Measurements from ENCODE around the gene PHF13. TPM values are rescaled to one million over a fixed set of nuclear protein-coding genes. Genes with fewer than 3 reads are reported as not detected.

The PHF13 gene
- total and polyA plus RNA-seq, 2 donors (not counting 3 experiments of a cell fraction or from before 2014, with no cell fraction given), result 5.6 to 18.6 TPM

DNA sequence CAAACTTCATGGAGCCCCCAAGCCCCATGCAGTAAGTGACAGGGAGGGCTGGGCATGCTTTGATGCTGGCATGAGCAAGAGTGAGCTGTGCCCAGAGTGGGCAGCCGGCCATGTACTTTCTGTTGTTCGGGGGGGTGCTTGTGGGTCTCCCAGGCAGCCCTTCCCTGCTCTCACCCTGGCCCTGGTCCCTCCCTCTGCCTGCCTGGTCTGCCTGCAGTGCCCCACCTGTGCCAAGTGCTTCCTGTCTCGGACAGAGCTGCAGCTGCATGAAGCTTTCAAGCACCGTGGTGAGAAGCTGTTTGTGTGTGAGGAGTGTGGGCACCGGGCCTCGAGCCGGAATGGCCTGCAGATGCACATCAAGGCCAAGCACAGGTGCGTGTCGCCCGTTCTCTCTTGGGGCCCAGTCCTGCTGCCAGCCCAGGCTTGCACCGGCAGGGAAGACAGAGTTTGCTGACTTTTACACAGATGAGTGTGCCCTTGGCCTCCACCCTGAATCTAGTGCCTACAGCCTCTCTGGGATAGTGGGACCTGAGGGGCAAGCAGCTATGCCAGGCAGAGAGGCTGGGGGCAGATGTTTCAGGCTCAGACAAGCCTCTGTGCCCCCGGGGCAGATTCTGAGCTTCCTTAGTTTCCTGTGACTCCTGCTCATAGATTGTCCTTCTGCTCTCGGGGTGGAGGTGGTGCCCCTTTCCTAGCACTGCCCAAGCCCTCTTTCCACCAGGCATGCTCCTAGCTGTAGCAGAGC lies 26.1 kb upstream of the PHF13 start:
- BruUV-seq (replicated peaks), result no TSS peak
- Histone ChIP-seq H3K9ac (replicated peaks; ENCODE audit: extremely low read depth, insufficient read depth, low read length) (no peak overlapping the region), H3K27me3 (ENCODE audit: control insufficient read depth in 2 of 2, insufficient read depth in 2 of 2, low read length in 2 of 2) (no peaks in the 10 kb centered on the region), H2AFZ (ENCODE audit: low read depth, low read length) (no peak overlapping the region), H3K27ac (ENCODE audit: insufficient read depth, low read depth, low read length) (no peak overlapping the region), H3K4me2 (ENCODE audit: insufficient read depth, low read length) (no peak overlapping the region), H4K20me1 (replicated peaks; ENCODE audit: control insufficient read depth, extremely low read depth, insufficient read depth, low read length) (no peaks in the 10 kb centered on the region), H3K36me3 (ENCODE audit: control insufficient read depth in 2 of 2, extremely low read depth in 1 of 2, insufficient read depth in 2 of 2, low read length in 2 of 2) (peaks cover 0 to 16% of the 10 kb centered on the region in 2 experiments), H3K79me2 (ENCODE audit: control insufficient read depth, insufficient read depth, low read length) (no peaks in the 10 kb centered on the region), H3K9me1 (replicated peaks; ENCODE audit: control insufficient read depth, extremely low read depth, insufficient read depth, low read length) (no peaks in the 10 kb centered on the region), H3K9me3 (replicated peaks; ENCODE audit: control insufficient read depth, insufficient read depth, low read length) (no peaks in the 10 kb centered on the region), H3K4me3 (replicated peaks in 1 of 3; ENCODE audit: insufficient read depth in 1 of 3, low read depth in 1 of 3, low read length in 3 of 3) (no peak overlapping the region), H3K4me1 (ENCODE audit: control insufficient read depth, extremely low read depth, insufficient read depth, low read length) (no peaks in the 10 kb centered on the region)
- no peak for TF ChIP-seq MYC (IDR thresholded peaks at IDR 0.05; ENCODE audit: low read depth, low read length)
- no peak for TF ChIP-seq FOS (IDR thresholded peaks at IDR 0.05; ENCODE audit: borderline replicate concordance, insufficient read depth, low read length)
- TF ChIP-seq, protein P1, sequence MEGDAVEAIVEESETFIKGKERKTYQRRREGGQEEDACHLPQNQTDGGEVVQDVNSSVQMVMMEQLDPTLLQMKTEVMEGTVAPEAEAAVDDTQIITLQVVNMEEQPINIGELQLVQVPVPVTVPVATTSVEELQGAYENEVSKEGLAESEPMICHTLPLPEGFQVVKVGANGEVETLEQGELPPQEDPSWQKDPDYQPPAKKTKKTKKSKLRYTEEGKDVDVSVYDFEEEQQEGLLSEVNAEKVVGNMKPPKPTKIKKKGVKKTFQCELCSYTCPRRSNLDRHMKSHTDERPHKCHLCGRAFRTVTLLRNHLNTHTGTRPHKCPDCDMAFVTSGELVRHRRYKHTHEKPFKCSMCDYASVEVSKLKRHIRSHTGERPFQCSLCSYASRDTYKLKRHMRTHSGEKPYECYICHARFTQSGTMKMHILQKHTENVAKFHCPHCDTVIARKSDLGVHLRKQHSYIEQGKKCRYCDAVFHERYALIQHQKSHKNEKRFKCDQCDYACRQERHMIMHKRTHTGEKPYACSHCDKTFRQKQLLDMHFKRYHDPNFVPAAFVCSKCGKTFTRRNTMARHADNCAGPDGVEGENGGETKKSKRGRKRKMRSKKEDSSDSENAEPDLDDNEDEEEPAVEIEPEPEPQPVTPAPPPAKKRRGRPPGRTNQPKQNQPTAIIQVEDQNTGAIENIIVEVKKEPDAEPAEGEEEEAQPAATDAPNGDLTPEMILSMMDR (IDR thresholded peaks at IDR 0.05; ENCODE audit: extremely low read depth in 1 of 2, insufficient read depth in 1 of 2, low read depth in 1 of 2, low read length in 2 of 2), result no peak
- no peak for TF ChIP-seq POLR2A (IDR thresholded peaks at IDR 0.05; ENCODE audit: low read depth, low read length)
- TF ChIP-seq JUN (IDR thresholded peaks at IDR 0.05; ENCODE audit: borderline replicate concordance, insufficient read depth, insufficient read length, low read depth), result no peak
- TF ChIP-seq, protein P2, sequence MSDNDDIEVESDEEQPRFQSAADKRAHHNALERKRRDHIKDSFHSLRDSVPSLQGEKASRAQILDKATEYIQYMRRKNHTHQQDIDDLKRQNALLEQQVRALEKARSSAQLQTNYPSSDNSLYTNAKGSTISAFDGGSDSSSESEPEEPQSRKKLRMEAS (IDR thresholded peaks at IDR 0.05; ENCODE audit: insufficient read depth, insufficient read length), result no peak
- TF ChIP-seq POLR2AphosphoS5 (IDR thresholded peaks at IDR 0.05; ENCODE audit: insufficient read depth, low read depth, low read length), result no peak
- no peak for TF ChIP-seq GATA2 (IDR thresholded peaks at IDR 0.05; ENCODE audit: insufficient read depth, insufficient read length, low read depth, low read length)
- no peak for TF ChIP-seq EZH2 (IDR thresholded peaks at IDR 0.05; ENCODE audit: borderline replicate concordance, low read depth, low read length, severe bottlenecking)
- DNase-seq (ENCODE audit: low read depth, low spot score) (no peak), FAIRE-seq (no peak)
- POLR2A ChIA-PET, result no interaction called here
- CTCF ChIA-PET, result no interaction called here
- intact Hi-C loops (cut with micrococcal nuclease) (no loop called here), dilution Hi-C loops (cut with MboI; ENCODE audit: extremely low pct_ligation_motif_present, low sequenced_read_pairs) (no loop called here)
